DOHH2 (cell line): ENCODE results near the gene RASL11A.
"Not testable (repeated sequence)": the region's sequence is repeated elsewhere in the genome, so short reads cannot be mapped to it uniquely, and the experiment has no call there.

ENCODE experiments used
- CTCF ChIP-seq: fragments of 200-600 bp; sonication (generic); IDR thresholded peaks from one replicate; pipeline ENCODE4 v1.5.1; 2014; ENCODE audit warnings: antibody characterized with exemption, mild to moderate bottlenecking, low read depth, low read length; ENCODE audit not compliant: poor library complexity, severe bottlenecking
- EZH2phosphoT487 ChIP-seq: fragments of 200-600 bp; sonication (generic); IDR thresholded peaks from 2 replicates; pipeline ENCODE4 v1.6.1; 2017; ENCODE audit warnings: borderline replicate concordance, mild to moderate bottlenecking, antibody characterized with exemption, low read length, moderate library complexity, mixed read lengths

GRCh38 chr13:27291967-27292366 lies 21.3 kb downstream of the RASL11A start:
- TF ChIP-seq CTCF, EZH2phosphoT487: not testable (repeated sequence)
